HEK293 (cell line): Measurements from ENCODE around the gene TMSB4X.
"Not testable (repeated sequence)": the region's sequence is repeated elsewhere in the genome, so short reads cannot be mapped to it uniquely, and the experiment has no call there.

Experiments used
- CTCF ChIA-PET: fragments of 350-600 bp; formaldehyde crosslinking; extraction: SDS; loops from one replicate; lab custom pipeline; 2021; ENCODE audit warnings: antibody characterized with exemption; lab: Yijun Ruan, JAX
- POLR2A ChIA-PET: fragments of 300-600 bp; formaldehyde crosslinking; extraction: SDS; loops from one replicate; lab custom pipeline; 2020; ENCODE audit warnings: antibody characterized with exemption, inconsistent platforms; lab: Yijun Ruan, JAX
- H3K27ac ChIP-seq: fragments of 200-500 bp; sonication (Bioruptor generic); 2 replicates; pipeline ENCODE4 v1.5.1; 2014; ENCODE audit warnings: low read depth, low read length, control low read depth, inconsistent platforms; ENCODE audit errors: extremely low read depth
- H3K36me3 ChIP-seq, 2 experiments: fragments of 200-500 bp in 1 of 2; sonication (Bioruptor generic) in 1 of 2; 1 replicate in 1 of 2; 2 replicates in 1 of 2; pipeline ENCODE4 v1.5.1; 2014 to 2017; ENCODE audit warnings: inconsistent platforms in 2 of 2, low read length in 2 of 2; ENCODE audit not compliant: control insufficient read depth in 2 of 2, insufficient read depth in 1 of 2
- H3K4me1 ChIP-seq: fragments of 200-500 bp; sonication (Bioruptor generic); 2 replicates; pipeline ENCODE4 v1.5.1; 2014; ENCODE audit warnings: mild to moderate bottlenecking, low read length, inconsistent platforms; ENCODE audit not compliant: control insufficient read depth, insufficient read depth
- H3K4me3 ChIP-seq: 2 replicates; pipeline ENCODE4 v1.5.1; 2011; ENCODE audit warnings: low read depth, mild to moderate bottlenecking, control low read depth, low read length, moderate library complexity
- H3K9me3 ChIP-seq: fragments of 200-500 bp; sonication (Bioruptor generic); 2 replicates; pipeline ENCODE4 v1.5.1; 2014; ENCODE audit warnings: low read depth, low read length, inconsistent platforms; ENCODE audit not compliant: control insufficient read depth, insufficient read depth
- ZBTB48 ChIP-seq: fragments of 450-650 bp; formaldehyde crosslinking; IDR thresholded peaks from 2 replicates; pipeline ENCODE4 v1.5.1; 2016; ENCODE audit warnings: missing biosample characterization, missing genetic modification characterization
- ZNF18 ChIP-seq: fragments of 450-650 bp; formaldehyde crosslinking; IDR thresholded peaks from 2 replicates; pipeline ENCODE4 v1.5.1; 2016; ENCODE audit warnings: missing biosample characterization, missing genetic modification characterization
- ZNF23 ChIP-seq: fragments of 450-650 bp; formaldehyde crosslinking; IDR thresholded peaks from 2 replicates; pipeline ENCODE4 v1.5.1; 2016; ENCODE audit warnings: missing biosample characterization, missing genetic modification characterization, borderline replicate concordance
- ZNF280D ChIP-seq: fragments of 450-650 bp; formaldehyde crosslinking; IDR thresholded peaks from 2 replicates; pipeline ENCODE4 v1.5.1; 2016; ENCODE audit warnings: missing biosample characterization, missing genetic modification characterization
- ZNF571 ChIP-seq: fragments of 450-650 bp; formaldehyde crosslinking; IDR thresholded peaks from 2 replicates; pipeline ENCODE4 v1.5.0; 2017; ENCODE audit warnings: missing biosample characterization, missing genetic modification characterization
- ZNF664 ChIP-seq: fragments of 450-650 bp; formaldehyde crosslinking; IDR thresholded peaks from 2 replicates; pipeline ENCODE4 v1.5.1; 2016; ENCODE audit warnings: missing biosample characterization, missing genetic modification characterization
- TF ChIP-seq, protein P1 (sequence below): fragments of 450-650 bp; formaldehyde crosslinking; IDR thresholded peaks from 2 replicates; pipeline ENCODE4 v1.5.1; 2016; ENCODE audit warnings: missing biosample characterization, missing genetic modification characterization, borderline replicate concordance
- TF ChIP-seq, protein P2 (sequence below): fragments of 450-650 bp; formaldehyde crosslinking; IDR thresholded peaks from 2 replicates; pipeline ENCODE4 v1.5.1; 2016; ENCODE audit warnings: missing biosample characterization, missing genetic modification characterization
- TF ChIP-seq, protein P3 (sequence below): fragments of 450-650 bp; formaldehyde crosslinking; IDR thresholded peaks from 2 replicates; pipeline ENCODE4 v1.5.1; 2016; ENCODE audit warnings: missing biosample characterization, missing genetic modification characterization

TMSB4X gene

DNA sequence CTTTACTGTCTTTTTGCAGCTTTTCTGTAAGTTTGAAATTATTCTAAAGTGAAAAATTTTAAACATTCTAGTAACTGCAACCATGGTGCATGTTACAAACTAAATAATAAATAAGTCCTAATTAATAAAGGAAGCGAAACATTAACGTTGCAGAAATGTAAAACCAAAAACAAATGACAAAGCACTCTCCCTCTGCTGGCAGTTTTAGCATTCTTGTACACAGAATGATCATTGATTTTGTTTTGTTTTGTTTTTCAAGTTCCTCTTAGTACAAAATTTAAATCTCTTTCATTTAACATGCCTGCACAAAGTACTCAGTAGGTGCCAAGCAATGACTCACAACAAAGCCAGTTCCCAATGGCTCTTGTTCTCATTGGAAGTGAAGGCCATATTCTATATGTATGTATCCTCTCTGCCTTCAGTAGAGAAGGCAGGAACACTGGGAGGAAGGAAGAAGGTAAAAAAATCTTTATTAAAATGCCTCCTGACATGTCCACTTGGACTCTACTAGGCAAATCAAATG, 13.7 kb upstream of the TMSB4X start (continued):
- TF ChIP-seq, protein P1, sequence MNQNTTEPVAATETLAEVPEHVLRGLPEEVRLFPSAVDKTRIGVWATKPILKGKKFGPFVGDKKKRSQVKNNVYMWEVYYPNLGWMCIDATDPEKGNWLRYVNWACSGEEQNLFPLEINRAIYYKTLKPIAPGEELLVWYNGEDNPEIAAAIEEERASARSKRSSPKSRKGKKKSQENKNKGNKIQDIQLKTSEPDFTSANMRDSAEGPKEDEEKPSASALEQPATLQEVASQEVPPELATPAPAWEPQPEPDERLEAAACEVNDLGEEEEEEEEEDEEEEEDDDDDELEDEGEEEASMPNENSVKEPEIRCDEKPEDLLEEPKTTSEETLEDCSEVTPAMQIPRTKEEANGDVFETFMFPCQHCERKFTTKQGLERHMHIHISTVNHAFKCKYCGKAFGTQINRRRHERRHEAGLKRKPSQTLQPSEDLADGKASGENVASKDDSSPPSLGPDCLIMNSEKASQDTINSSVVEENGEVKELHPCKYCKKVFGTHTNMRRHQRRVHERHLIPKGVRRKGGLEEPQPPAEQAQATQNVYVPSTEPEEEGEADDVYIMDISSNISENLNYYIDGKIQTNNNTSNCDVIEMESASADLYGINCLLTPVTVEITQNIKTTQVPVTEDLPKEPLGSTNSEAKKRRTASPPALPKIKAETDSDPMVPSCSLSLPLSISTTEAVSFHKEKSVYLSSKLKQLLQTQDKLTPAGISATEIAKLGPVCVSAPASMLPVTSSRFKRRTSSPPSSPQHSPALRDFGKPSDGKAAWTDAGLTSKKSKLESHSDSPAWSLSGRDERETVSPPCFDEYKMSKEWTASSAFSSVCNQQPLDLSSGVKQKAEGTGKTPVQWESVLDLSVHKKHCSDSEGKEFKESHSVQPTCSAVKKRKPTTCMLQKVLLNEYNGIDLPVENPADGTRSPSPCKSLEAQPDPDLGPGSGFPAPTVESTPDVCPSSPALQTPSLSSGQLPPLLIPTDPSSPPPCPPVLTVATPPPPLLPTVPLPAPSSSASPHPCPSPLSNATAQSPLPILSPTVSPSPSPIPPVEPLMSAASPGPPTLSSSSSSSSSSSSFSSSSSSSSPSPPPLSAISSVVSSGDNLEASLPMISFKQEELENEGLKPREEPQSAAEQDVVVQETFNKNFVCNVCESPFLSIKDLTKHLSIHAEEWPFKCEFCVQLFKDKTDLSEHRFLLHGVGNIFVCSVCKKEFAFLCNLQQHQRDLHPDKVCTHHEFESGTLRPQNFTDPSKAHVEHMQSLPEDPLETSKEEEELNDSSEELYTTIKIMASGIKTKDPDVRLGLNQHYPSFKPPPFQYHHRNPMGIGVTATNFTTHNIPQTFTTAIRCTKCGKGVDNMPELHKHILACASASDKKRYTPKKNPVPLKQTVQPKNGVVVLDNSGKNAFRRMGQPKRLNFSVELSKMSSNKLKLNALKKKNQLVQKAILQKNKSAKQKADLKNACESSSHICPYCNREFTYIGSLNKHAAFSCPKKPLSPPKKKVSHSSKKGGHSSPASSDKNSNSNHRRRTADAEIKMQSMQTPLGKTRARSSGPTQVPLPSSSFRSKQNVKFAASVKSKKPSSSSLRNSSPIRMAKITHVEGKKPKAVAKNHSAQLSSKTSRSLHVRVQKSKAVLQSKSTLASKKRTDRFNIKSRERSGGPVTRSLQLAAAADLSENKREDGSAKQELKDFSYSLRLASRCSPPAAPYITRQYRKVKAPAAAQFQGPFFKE (tag by site-specific recombination), result no peak
- TF ChIP-seq, protein P2, sequence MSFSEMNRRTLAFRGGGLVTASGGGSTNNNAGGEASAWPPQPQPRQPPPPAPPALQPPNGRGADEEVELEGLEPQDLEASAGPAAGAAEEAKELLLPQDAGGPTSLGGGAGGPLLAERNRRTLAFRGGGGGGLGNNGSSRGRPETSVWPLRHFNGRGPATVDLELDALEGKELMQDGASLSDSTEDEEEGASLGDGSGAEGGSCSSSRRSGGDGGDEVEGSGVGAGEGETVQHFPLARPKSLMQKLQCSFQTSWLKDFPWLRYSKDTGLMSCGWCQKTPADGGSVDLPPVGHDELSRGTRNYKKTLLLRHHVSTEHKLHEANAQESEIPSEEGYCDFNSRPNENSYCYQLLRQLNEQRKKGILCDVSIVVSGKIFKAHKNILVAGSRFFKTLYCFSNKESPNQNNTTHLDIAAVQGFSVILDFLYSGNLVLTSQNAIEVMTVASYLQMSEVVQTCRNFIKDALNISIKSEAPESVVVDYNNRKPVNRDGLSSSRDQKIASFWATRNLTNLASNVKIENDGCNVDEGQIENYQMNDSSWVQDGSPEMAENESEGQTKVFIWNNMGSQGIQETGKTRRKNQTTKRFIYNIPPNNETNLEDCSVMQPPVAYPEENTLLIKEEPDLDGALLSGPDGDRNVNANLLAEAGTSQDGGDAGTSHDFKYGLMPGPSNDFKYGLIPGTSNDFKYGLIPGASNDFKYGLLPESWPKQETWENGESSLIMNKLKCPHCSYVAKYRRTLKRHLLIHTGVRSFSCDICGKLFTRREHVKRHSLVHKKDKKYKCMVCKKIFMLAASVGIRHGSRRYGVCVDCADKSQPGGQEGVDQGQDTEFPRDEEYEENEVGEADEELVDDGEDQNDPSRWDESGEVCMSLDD (tag by site-specific recombination), result no peak
- no peak for TF ChIP-seq ZNF18

DNA sequence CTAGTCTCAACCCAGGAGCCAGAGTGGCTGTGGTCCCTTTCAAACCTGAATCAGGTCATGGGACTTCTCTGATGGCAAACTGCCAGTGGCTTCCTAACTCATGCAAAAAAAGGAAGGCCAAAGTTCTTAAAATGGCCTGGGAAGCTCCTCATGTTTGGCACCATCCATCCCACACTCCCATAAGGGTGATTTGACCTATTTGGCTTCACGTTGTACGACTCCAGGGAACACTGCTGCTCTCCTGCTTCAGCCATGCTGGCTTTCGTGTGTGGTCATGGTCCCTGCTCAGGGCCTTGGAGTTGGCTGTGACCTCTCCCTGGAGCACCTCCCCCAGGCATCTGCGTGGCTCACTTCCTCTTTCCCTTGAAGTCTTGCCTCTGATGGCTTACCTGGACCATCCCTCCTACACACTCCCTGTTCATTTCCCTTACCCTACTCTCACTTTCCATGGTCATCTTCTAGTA, 12.8 kb upstream of the TMSB4X start:
- Histone ChIP-seq H3K9me3 (no peaks in the 10 kb centered on the region), H3K4me3 (no peak overlapping the region), H3K36me3 (no peaks in the 10 kb centered on the region), H3K4me1 (no peaks in the 10 kb centered on the region), H3K27ac (no peak overlapping the region)
- no peak for TF ChIP-seq ZBTB48
- ChIA-PET POLR2A (no interaction called here), CTCF (no interaction called here)

- H3K36me3 ChIP-seq, H3K4me1 ChIP-seq, H3K9me3 ChIP-seq, POLR2A ChIA-PET, H3K4me3 ChIP-seq, CTCF ChIA-PET, H3K27ac ChIP-seq: not testable (repeated sequence)
Measured at GRCh38 chrX:12963210-12963850, 11.6 kb upstream of the TMSB4X start.

- Histone ChIP-seq H3K4me1 (no peaks in the 10 kb centered on the region), H3K4me3 (no peak overlapping the region), H3K9me3 (no peaks in the 10 kb centered on the region), H3K36me3 (no peaks in the 10 kb centered on the region), H3K27ac (no peak overlapping the region)
- ChIA-PET POLR2A (no interaction called here), CTCF (interaction anchor here (0.9 to 1.1 kb wide), 3 partner anchors 16 to 523 kb away, joined by 3 to 4 read pairs (median 3); no protein-coding TSS in a partner anchor)
- TF ChIP-seq, protein P3, sequence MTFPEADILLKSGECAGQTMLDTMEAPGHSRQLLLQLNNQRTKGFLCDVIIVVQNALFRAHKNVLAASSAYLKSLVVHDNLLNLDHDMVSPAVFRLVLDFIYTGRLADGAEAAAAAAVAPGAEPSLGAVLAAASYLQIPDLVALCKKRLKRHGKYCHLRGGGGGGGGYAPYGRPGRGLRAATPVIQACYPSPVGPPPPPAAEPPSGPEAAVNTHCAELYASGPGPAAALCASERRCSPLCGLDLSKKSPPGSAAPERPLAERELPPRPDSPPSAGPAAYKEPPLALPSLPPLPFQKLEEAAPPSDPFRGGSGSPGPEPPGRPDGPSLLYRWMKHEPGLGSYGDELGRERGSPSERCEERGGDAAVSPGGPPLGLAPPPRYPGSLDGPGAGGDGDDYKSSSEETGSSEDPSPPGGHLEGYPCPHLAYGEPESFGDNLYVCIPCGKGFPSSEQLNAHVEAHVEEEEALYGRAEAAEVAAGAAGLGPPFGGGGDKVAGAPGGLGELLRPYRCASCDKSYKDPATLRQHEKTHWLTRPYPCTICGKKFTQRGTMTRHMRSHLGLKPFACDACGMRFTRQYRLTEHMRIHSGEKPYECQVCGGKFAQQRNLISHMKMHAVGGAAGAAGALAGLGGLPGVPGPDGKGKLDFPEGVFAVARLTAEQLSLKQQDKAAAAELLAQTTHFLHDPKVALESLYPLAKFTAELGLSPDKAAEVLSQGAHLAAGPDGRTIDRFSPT, result no peak
- TF ChIP-seq ZNF664 (tag by site-specific recombination) (no peak), ZNF280D (no peak), ZNF571 (tag by site-specific recombination) (no peak), ZNF23 (tag by site-specific recombination) (no peak)
Measured at GRCh38 chrX:12965131-12965940, 9.6 kb upstream of the TMSB4X start.
